Right forelimb (tissue), 1 donor: ENCODE results near the gene PLVAP.
A peak's percentile ranks its signal among the peaks of the same experiment; 100 is the strongest.

Source experiments
- DNase-seq: peaks from one replicate; pipeline ENCODE4 v3.0.0-alpha.2; 2018

Gene PLVAP

GRCh38 chr19:17319473-17320238 lies 57.5 kb downstream of the PLVAP start:
- no peak for DNase-seq

GRCh38 chr19:17318966-17319365 lies 58.2 kb downstream of the PLVAP start:
- DNase-seq = no peak

GRCh38 chr19:17314007-17314593 lies 63.0 kb downstream of the PLVAP start:
- DNase-seq = no peak

GRCh38 chr19:17312189-17313113 lies 64.7 kb downstream of the PLVAP start:
- DNase-seq = no peak

GRCh38 chr19:17311455-17312188 lies 65.5 kb downstream of the PLVAP start:
- DNase-seq = no peak

- DNase-seq = no peak
These were observed 67.1 kb downstream of the PLVAP start for GRCh38 chr19:17309965-17310461.

- peak; percentile 98 for DNase-seq
These were observed 67.8 kb downstream of the PLVAP start, which contains the start of gene DDA1 for GRCh38 chr19:17309198-17309964. DDA1 (plus strand) TSS chr19:17309563; CDS start chr19:17309655, 92 bp downstream.

- DNase-seq = no peak
These were observed 69.2 kb downstream of the PLVAP start for GRCh38 chr19:17307876-17308377.

GRCh38 chr19:17306285-17306714 lies 70.8 kb downstream of the PLVAP start:
- DNase-seq = no peak

GRCh38 chr19:17305517-17306284 lies 71.4 kb downstream of the PLVAP start, which contains the start of gene MRPL34:
MRPL34 (plus strand) TSS chr19:17305872; CDS start chr19:17305893, 21 bp downstream.
- peak; percentile 94 for DNase-seq

- no peak for DNase-seq
These were observed 72.0 kb downstream of the PLVAP start for GRCh38 chr19:17305216-17305516.

- no peak for DNase-seq
These were observed 72.5 kb downstream of the PLVAP start for GRCh38 chr19:17304386-17305215.

GRCh38 chr19:17303940-17304267 lies 73.2 kb downstream of the PLVAP start:
- DNase-seq = no peak

- peak; percentile 98 for DNase-seq
These were observed 73.8 kb downstream of the PLVAP start, which contains the start of gene ABHD8 for GRCh38 chr19:17303167-17303939. ABHD8 (minus strand) TSS chr19:17303425; CDS start chr19:17301616, 1,809 bp downstream.

GRCh38 chr19:17302391-17303166 lies 74.6 kb downstream of the PLVAP start:
- DNase-seq = no peak
